ENCODE data around the gene RGS12.

DNA sequence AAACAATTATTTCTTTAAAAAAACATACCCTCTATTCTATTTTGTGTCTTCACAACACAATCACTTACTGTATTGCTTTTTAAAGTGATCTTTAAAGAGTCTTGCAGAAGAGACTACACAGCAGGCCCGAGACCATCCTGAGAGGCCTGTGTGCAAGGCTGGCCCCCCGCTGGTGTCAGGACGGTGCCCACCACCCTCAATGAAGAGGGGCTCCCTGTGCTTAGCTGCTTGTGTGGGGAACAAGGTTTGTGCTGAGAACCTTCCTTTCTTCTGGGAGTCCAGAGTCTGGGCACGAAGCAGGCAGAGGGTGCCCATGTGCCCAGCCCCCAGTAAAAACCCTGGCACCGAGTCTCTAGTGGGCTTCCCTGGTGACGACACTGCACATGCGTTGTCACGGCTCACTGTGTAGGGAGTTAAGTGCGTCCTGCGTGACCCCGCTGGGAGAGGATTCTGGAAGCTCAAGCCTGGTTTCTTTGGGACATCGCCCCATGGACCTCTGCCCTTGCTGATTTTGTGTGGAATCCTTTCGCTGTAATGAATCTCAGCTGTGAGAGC, 22.0 kb downstream of the RGS12 start:
- TF ChIP-seq, protein P1, sequence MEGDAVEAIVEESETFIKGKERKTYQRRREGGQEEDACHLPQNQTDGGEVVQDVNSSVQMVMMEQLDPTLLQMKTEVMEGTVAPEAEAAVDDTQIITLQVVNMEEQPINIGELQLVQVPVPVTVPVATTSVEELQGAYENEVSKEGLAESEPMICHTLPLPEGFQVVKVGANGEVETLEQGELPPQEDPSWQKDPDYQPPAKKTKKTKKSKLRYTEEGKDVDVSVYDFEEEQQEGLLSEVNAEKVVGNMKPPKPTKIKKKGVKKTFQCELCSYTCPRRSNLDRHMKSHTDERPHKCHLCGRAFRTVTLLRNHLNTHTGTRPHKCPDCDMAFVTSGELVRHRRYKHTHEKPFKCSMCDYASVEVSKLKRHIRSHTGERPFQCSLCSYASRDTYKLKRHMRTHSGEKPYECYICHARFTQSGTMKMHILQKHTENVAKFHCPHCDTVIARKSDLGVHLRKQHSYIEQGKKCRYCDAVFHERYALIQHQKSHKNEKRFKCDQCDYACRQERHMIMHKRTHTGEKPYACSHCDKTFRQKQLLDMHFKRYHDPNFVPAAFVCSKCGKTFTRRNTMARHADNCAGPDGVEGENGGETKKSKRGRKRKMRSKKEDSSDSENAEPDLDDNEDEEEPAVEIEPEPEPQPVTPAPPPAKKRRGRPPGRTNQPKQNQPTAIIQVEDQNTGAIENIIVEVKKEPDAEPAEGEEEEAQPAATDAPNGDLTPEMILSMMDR (optimal IDR thresholded peaks at IDR 0.05 in 1 of 3, IDR thresholded peaks at IDR 0.05 in 1 of 3, conservative IDR thresholded peaks at IDR 0.05 in 1 of 3; ENCODE audit: extremely low read depth in 1 of 3, insufficient read depth in 2 of 3, low read length in 3 of 3) = no peak
- no peak for TF ChIP-seq EZH2 (IDR thresholded peaks at IDR 0.05; ENCODE audit: low read length)

All from keratinocyte (primary cell).